Panc1 (cell line): ENCODE measurements around the gene NOXO1. TPM values are rescaled to one million over a fixed set of nuclear protein-coding genes. Genes with fewer than 3 reads are reported as not detected.
A peak's percentile ranks its signal among the peaks of the same experiment; 100 is the strongest.

Experiments
- ATAC-seq: fragments of 200-7000 bp; cut with Tn5 transposase; 2 replicates; pipeline ENCODE4 v1.9.1; 2020; ENCODE audit warnings: mild to moderate bottlenecking, moderate library complexity
- BruUV-seq: library from RNA; stranded (reverse); fragments of 400-500 nt; replicated peaks from 2 replicates; lab custom pipeline; 2021; lab: Mats Ljungman, UMichigan
- CTCF ChIA-PET: fragments of 300-600 bp; sonication (Branson Sonifier 250); formaldehyde crosslinking; loops from one replicate; lab custom pipeline; 2022; ENCODE audit warnings: antibody characterized with exemption; lab: Charles Lee
- POLR2A ChIA-PET: fragments of 300-600 bp; sonication (Branson Sonifier 250); formaldehyde crosslinking; loops from one replicate; lab custom pipeline; 2022; ENCODE audit warnings: antibody characterized with exemption; lab: Charles Lee
- DNase-seq: peaks from one replicate; pipeline ENCODE4 v3.0.0-alpha.2; 2010; ENCODE audit warnings: low read depth, low spot score
- H3K27ac ChIP-seq: 2 replicates; pipeline ENCODE4 v1.5.1; 2011; ENCODE audit warnings: mild to moderate bottlenecking, low read length, inconsistent platforms
- H3K27me3 ChIP-seq: fragments of 200-500 bp; sonication (Bioruptor generic); 2 replicates; pipeline ENCODE4 v1.6.0; 2014; ENCODE audit warnings: low read length, inconsistent platforms; ENCODE audit not compliant: control insufficient read depth, insufficient read depth
- H3K36me3 ChIP-seq: fragments of 200-500 bp; sonication (Bioruptor generic); 2 replicates; pipeline ENCODE4 v1.5.1; 2014; ENCODE audit warnings: inconsistent platforms, mild to moderate bottlenecking, low read length, moderate library complexity; ENCODE audit not compliant: control insufficient read depth, insufficient read depth
- H3K4me1 ChIP-seq: 2 replicates; pipeline ENCODE4 v1.5.1; 2011; ENCODE audit warnings: inconsistent platforms, mild to moderate bottlenecking, low read length, moderate library complexity; ENCODE audit not compliant: control insufficient read depth, insufficient read depth
- H3K4me3 ChIP-seq, 2 experiments: 2 replicates each; pipeline ENCODE4 v1.5.1; 2011 to 2012; ENCODE audit warnings: low read depth in 2 of 2, low read length in 2 of 2, mild to moderate bottlenecking in 2 of 2, inconsistent platforms in 1 of 2, moderate library complexity in 1 of 2
- H3K9me3 ChIP-seq: fragments of 200-500 bp; sonication (Bioruptor generic); 2 replicates; pipeline ENCODE4 v1.5.1; 2014; ENCODE audit warnings: low read depth, mild to moderate bottlenecking, inconsistent platforms, low read length, moderate library complexity; ENCODE audit not compliant: control insufficient read depth, insufficient read depth
- POLR2AphosphoS5 ChIP-seq: IDR thresholded peaks from 2 replicates; pipeline ENCODE4 v1.6.1; 2012; ENCODE audit warnings: mild to moderate bottlenecking, low read depth, low read length, moderate library complexity
- SIN3A ChIP-seq: IDR thresholded peaks from 2 replicates; pipeline ENCODE4 v1.6.1; 2012; ENCODE audit warnings: low read depth, mild to moderate bottlenecking, low read length, moderate library complexity, borderline replicate concordance; ENCODE audit not compliant: insufficient read depth
- TCF7L2 ChIP-seq: IDR thresholded peaks from 2 replicates; pipeline ENCODE4 v1.6.1; 2011; ENCODE audit warnings: mild to moderate bottlenecking, low read depth, low read length, inconsistent platforms
- in situ Hi-C: cut with HindIII; loops from 2 replicates; pipeline ENCODE4 v1.10.0; 2016; ENCODE audit warnings: low sequenced_read_pairs, low pct_unique_long_range_greater_than_20kb
- intact Hi-C: fragments of 100-400 bp; cut with micrococcal nuclease; formaldehyde crosslinking; loops from one replicate; pipeline ENCODE4 v1.10.0; 2022; ENCODE audit not compliant: unreplicated experiment
- total RNA-seq: library from RNA; stranded (reverse); gene quantifications from one replicate; pipeline ENCODE4 v1.2.1, GENCODE V29; 2021; ENCODE audit not compliant: unreplicated experiment
- TF ChIP-seq, protein P1 (sequence below), 2 experiments: IDR thresholded peaks; 2 replicates each; pipeline ENCODE4 v1.6.1; 2011 to 2012; ENCODE audit warnings: low read depth in 2 of 2, control low read depth in 1 of 2, low read length in 1 of 2, mild to moderate bottlenecking in 1 of 2, moderate library complexity in 1 of 2; ENCODE audit not compliant: insufficient read depth in 1 of 2
- TF ChIP-seq, protein P2 (sequence below): fragments of 450-650 bp; IDR thresholded peaks from 2 replicates; pipeline ENCODE4 v1.5.1; 2017; ENCODE audit warnings: mild to moderate bottlenecking

The NOXO1 gene
- total RNA-seq, 1 experiment from 2014 or later, result 4.0 TPM

DNA sequence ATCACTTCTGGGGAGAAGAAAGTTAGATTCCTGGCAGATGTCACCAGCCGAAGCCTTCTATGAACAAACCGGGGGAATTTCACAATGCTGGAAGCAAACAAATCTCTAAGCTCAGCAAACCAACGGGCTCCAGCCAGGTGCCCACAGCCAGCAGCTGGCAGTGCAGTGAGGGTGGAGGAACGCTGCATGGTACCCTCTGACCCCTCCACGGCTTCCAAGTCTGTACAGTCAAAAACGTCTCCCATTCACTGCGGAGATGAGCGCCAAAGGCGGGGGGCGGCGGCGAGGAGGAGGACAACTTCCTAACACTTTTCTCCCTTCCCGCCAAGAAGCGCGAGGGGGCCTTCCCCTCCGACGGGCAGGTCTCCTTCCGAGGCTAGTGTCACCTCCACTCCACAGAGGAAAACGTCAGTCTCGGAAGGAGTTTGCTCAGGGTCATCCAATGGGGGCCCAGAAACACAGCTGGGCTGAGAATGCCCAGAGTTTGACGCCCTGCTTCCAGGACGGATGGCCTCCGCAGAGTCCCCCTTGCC is 27.4 kb upstream of the NOXO1 start:
- Histone ChIP-seq H3K36me3 (no peaks in the 10 kb centered on the region; the same call in 1 of the 2 replicates), H3K9me3 (no peaks in the 10 kb centered on the region), H3K27me3 (no peaks in the 10 kb centered on the region), H3K4me1 (peaks cover 47% of the 10 kb centered on the region), H3K4me3 (peak overlapping the region; percentile 85 to 94), H3K27ac (peak overlapping the region; percentile 91)
- BruUV-seq, result no TSS peak
- in situ Hi-C loops (no loop called here), intact Hi-C loops (no loop called here)
- no peak for DNase-seq
- no peak for TF ChIP-seq SIN3A
- TF ChIP-seq, protein P1, sequence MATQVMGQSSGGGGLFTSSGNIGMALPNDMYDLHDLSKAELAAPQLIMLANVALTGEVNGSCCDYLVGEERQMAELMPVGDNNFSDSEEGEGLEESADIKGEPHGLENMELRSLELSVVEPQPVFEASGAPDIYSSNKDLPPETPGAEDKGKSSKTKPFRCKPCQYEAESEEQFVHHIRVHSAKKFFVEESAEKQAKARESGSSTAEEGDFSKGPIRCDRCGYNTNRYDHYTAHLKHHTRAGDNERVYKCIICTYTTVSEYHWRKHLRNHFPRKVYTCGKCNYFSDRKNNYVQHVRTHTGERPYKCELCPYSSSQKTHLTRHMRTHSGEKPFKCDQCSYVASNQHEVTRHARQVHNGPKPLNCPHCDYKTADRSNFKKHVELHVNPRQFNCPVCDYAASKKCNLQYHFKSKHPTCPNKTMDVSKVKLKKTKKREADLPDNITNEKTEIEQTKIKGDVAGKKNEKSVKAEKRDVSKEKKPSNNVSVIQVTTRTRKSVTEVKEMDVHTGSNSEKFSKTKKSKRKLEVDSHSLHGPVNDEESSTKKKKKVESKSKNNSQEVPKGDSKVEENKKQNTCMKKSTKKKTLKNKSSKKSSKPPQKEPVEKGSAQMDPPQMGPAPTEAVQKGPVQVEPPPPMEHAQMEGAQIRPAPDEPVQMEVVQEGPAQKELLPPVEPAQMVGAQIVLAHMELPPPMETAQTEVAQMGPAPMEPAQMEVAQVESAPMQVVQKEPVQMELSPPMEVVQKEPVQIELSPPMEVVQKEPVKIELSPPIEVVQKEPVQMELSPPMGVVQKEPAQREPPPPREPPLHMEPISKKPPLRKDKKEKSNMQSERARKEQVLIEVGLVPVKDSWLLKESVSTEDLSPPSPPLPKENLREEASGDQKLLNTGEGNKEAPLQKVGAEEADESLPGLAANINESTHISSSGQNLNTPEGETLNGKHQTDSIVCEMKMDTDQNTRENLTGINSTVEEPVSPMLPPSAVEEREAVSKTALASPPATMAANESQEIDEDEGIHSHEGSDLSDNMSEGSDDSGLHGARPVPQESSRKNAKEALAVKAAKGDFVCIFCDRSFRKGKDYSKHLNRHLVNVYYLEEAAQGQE (IDR thresholded peaks at IDR 0.05; ENCODE audit: insufficient read depth in 1 of 2, low read depth in 2 of 2, low read length in 1 of 2), result no peak
- TF ChIP-seq, protein P2, sequence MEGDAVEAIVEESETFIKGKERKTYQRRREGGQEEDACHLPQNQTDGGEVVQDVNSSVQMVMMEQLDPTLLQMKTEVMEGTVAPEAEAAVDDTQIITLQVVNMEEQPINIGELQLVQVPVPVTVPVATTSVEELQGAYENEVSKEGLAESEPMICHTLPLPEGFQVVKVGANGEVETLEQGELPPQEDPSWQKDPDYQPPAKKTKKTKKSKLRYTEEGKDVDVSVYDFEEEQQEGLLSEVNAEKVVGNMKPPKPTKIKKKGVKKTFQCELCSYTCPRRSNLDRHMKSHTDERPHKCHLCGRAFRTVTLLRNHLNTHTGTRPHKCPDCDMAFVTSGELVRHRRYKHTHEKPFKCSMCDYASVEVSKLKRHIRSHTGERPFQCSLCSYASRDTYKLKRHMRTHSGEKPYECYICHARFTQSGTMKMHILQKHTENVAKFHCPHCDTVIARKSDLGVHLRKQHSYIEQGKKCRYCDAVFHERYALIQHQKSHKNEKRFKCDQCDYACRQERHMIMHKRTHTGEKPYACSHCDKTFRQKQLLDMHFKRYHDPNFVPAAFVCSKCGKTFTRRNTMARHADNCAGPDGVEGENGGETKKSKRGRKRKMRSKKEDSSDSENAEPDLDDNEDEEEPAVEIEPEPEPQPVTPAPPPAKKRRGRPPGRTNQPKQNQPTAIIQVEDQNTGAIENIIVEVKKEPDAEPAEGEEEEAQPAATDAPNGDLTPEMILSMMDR, result no peak
- TF ChIP-seq TCF7L2, result no peak
- no peak for TF ChIP-seq POLR2AphosphoS5
- ATAC-seq, result no peak
- ChIA-PET POLR2A (interaction anchor here (0.6 kb wide), 1 partner anchor 12 kb away, joined by 3 read pairs; no protein-coding TSS in a partner anchor), CTCF (no interaction called here)

DNA sequence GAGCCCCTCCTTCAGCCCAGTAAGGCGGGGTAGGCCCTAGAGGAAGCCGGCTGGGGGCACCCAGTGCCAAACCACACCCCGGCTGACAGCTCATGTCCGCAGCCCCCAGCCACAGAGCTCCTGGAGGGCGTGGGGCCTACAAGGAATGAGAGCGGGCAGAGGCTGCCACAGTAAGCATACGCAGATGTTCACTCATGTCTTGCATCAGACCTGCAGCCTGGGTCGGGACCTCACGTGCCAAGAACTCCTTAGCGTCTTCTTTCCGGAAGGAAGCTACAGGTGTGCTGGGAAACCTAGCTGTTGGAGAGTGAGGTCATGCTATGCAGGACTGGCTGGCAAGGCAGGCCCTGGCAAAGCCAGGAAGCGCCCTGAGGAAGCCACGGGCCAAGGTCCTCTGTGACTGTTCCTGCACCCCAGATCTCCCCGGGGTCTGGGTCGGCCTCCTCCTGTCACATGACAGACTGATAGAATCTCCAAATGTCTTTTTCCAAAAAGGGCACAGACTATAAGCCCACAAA is 26.8 kb upstream of the NOXO1 start:
- TF ChIP-seq POLR2AphosphoS5 (no peak), SIN3A (no peak), TCF7L2 (no peak)
- TF ChIP-seq, protein P1 (IDR thresholded peaks at IDR 0.05; ENCODE audit: insufficient read depth in 1 of 2, low read depth in 2 of 2, low read length in 1 of 2), result no peak
- TF ChIP-seq, protein P2, result no peak
- in situ Hi-C loops, result no loop called here
- DNase-seq (no peak), ATAC-seq (no peak)
- CTCF ChIA-PET, result no interaction called here
- Histone ChIP-seq H3K27me3 (no peaks in the 10 kb centered on the region), H3K36me3 (no peaks in the 10 kb centered on the region; the same call in 1 of the 2 replicates), H3K27ac (peak overlapping the region; percentile 91), H3K9me3 (no peaks in the 10 kb centered on the region), H3K4me1 (peaks cover 47% of the 10 kb centered on the region), H3K4me3 (peak overlapping the region; percentile 85 to 94)
- TSS peak; percentile 95 for BruUV-seq
- intact Hi-C loops, result no loop called here
- POLR2A ChIA-PET, result interaction anchor here (0.6 kb wide), 2 partner anchors 13 to 48 kb away, joined by 3 to 6 read pairs; no protein-coding TSS in a partner anchor
